Measurements from ENCODE around the gene ZNF281.
A peak's percentile ranks its signal among the peaks of the same experiment; 100 is the strongest.

The ZNF281 gene

GRCh38 chr1:200380589-200381021 lies 29.2 kb downstream of the ZNF281 start:
- TF ChIP-seq, protein P1, sequence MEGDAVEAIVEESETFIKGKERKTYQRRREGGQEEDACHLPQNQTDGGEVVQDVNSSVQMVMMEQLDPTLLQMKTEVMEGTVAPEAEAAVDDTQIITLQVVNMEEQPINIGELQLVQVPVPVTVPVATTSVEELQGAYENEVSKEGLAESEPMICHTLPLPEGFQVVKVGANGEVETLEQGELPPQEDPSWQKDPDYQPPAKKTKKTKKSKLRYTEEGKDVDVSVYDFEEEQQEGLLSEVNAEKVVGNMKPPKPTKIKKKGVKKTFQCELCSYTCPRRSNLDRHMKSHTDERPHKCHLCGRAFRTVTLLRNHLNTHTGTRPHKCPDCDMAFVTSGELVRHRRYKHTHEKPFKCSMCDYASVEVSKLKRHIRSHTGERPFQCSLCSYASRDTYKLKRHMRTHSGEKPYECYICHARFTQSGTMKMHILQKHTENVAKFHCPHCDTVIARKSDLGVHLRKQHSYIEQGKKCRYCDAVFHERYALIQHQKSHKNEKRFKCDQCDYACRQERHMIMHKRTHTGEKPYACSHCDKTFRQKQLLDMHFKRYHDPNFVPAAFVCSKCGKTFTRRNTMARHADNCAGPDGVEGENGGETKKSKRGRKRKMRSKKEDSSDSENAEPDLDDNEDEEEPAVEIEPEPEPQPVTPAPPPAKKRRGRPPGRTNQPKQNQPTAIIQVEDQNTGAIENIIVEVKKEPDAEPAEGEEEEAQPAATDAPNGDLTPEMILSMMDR (IDR thresholded peaks at IDR 0.05; ENCODE audit: insufficient read depth, low read depth, low read length, missing control alignments), result no peak
- DNase-seq (ENCODE audit: low read depth), result no peak
- H3K4me3 ChIP-seq (ENCODE audit: low read length), result no peak overlapping the region

- no peak for DNase-seq (ENCODE audit: low read depth)
- TF ChIP-seq, protein P1 (IDR thresholded peaks at IDR 0.05; ENCODE audit: insufficient read depth, low read depth, low read length, missing control alignments), result no peak
- no peak overlapping the region for H3K4me3 ChIP-seq (ENCODE audit: low read length)
Observed at GRCh38 chr1:200379940-200380588, 29.8 kb downstream of the ZNF281 start.

GRCh38 chr1:200379432-200379757 lies 30.4 kb downstream of the ZNF281 start:
- DNase-seq (ENCODE audit: low read depth), result peak; percentile 90
- H3K4me3 ChIP-seq (ENCODE audit: low read length), result no peak overlapping the region
- TF ChIP-seq, protein P1 (IDR thresholded peaks at IDR 0.05; ENCODE audit: insufficient read depth, low read depth, low read length, missing control alignments), result no peak

DNA sequence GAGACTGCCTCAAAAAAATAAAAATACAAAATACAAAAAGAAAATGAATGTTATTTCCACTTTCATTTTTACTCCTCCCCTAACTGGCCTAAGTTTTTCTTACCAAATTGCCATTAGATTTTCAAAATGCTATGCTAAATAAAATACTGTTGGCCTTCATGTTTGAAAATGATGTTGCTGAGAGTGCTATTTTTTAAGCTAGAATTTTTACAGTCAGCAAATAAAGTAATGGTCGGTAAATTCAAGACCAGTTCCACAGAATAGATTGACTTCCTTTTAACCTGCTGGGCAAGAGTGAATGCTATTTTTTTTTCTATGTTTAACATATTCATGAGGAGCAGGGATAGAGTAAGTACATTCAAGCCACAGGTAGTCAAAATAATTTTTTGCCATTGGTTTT lies 31.7 kb downstream of the ZNF281 start:
- TF ChIP-seq, protein P1 (IDR thresholded peaks at IDR 0.05; ENCODE audit: insufficient read depth, low read depth, low read length, missing control alignments), result no peak
- no peak for DNase-seq (ENCODE audit: low read depth)
- no peak overlapping the region for H3K4me3 ChIP-seq (ENCODE audit: low read length)

GRCh38 chr1:200376528-200376927 lies 33.3 kb downstream of the ZNF281 start:
- DNase-seq (ENCODE audit: low read depth), result peak; percentile 89

DNA sequence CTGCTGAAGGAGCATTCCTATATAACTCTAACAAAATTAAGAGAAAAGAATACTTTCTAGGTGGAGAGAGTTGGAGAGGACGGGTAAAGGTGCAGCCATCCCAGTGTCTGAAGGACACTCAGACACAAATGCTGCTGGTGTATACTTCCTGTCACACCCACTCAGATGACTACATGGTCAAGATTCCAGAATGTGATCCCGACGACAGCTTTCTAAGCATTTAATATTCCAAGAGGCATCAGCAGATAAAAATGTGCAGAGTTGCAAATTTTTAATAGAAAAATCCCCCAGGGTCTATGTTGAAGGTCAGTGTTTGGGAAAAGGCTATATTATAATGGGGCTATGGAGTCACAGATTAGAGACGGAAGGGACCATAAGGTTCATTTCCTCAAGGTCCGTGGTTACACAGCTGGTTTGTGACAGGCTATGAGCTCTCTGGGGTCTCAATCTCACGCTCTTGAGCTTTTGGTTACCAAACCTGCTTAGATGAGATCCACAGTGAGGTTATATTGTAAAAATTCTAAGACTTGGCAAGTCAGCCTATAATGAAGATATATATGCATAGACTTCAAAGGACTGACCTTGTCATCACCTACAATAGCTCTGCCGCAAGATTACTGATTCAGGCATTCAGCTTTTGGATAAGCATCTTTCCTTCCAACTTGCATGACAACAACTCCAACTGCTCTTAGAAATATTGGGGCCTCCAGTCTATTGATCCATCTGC lies 35.1 kb downstream of the ZNF281 start:
- TF ChIP-seq, protein P1 (IDR thresholded peaks at IDR 0.05; ENCODE audit: insufficient read depth, low read depth, low read length, missing control alignments), result no peak
- DNase-seq (ENCODE audit: low read depth), result peak; percentile 55
- no peak overlapping the region for H3K4me3 ChIP-seq (ENCODE audit: low read length)

More at GRCh38 chr1:200376528-200376927, 33.3 kb downstream of the ZNF281 start:
- TF ChIP-seq, protein P1 (IDR thresholded peaks at IDR 0.05; ENCODE audit: insufficient read depth, low read depth, low read length, missing control alignments), result no peak
- H3K4me3 ChIP-seq (ENCODE audit: low read length), result no peak overlapping the region

Data from epithelial cell of esophagus (primary cell).